Mammary epithelial cell (primary cell): ENCODE data around the gene TMEM170A.

Source experiments
- CTCF ChIP-seq, 2 donors: IDR thresholded peaks in 1 of 2; conservative IDR thresholded peaks in 1 of 2; 2 replicates each; pipeline ENCODE4 v1.5.1; 2011 to 2012; ENCODE audit warnings: inconsistent platforms in 2 of 2, low read length in 2 of 2, mild to moderate bottlenecking in 2 of 2, control low read depth in 1 of 2, low read depth in 1 of 2; ENCODE audit not compliant: insufficient read depth in 1 of 2; ENCODE audit errors: extremely low read depth in 1 of 2
- EZH2 ChIP-seq: IDR thresholded peaks from 2 replicates; pipeline ENCODE4 v1.6.1; 2012; ENCODE audit warnings: low read length, inconsistent platforms, borderline replicate concordance

- TF ChIP-seq CTCF (conservative IDR thresholded peaks at IDR 0.05 in 1 of 2, IDR thresholded peaks at IDR 0.05 in 1 of 2; ENCODE audit: extremely low read depth in 1 of 2, insufficient read depth in 1 of 2, low read depth in 1 of 2, low read length in 2 of 2) (no peak), EZH2 (no peak)
Observed at GRCh38 chr16:75472908-75473877, 8.7 kb upstream of the TMEM170A start.
